Omental fat pad (tissue), 4 donors: ENCODE results near the gene VAV2. TPM values are rescaled to one million over a fixed set of nuclear protein-coding genes. Genes with fewer than 3 reads are reported as not detected.

ENCODE experiments used
- ATAC-seq: fragments of 150-250 bp; one replicate; pipeline ENCODE4 v1.9.1; 2016; ENCODE audit warnings: mild to moderate bottlenecking, moderate library complexity; ENCODE audit not compliant: low FRiP score
- DNase-seq: peaks from one replicate; pipeline ENCODE4 v3.0.0-alpha.2; 2019; ENCODE audit warnings: low spot score
- total RNA-seq, 4 donors: library from RNA; depleted of rRNA; stranded (reverse); fragments of >200 nt; gene quantifications; one replicate each; pipeline ENCODE4 v1.1.0, GENCODE V29; 2016
- TF ChIP-seq, protein P1 (sequence below), 3 donors: fragments of 450-650 bp; IDR thresholded peaks; one replicate each; pipeline ENCODE4 v1.5.1; 2016 to 2017; ENCODE audit warnings: antibody characterized with exemption in 3 of 3, mild to moderate bottlenecking in 3 of 3, moderate library complexity in 2 of 3

Gene VAV2
- total RNA-seq, 4 donors from 2014 or later, result 4.0 to 10.9 (median 6.2) TPM

DNA sequence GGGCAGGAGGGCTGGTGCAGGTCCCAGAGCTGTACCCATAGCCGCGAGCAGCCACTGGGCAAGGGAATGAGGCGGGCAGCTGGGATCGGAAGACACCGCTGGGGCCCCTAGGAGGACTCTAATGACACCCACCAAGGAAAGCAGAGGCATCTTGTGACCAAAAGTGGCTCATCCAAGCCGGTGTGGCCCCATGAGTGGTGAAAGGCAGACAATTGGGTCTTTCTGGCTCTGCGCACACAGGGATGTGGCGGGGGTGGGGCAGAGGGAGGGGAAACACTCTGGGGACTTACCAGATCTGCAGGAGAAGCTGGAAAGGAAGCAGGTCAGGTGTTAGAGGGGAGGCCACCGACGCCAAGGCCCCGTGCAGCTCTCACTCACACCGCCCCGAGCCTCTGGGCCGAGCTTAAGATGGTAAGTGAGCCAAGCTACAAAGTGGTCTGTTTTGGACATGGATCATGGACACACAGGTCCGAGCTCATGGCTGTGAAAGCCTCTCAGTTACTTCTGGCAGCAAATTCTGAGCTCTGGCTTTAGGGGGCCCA, 211.6 kb downstream of the VAV2 start:
- TF ChIP-seq, protein P1, sequence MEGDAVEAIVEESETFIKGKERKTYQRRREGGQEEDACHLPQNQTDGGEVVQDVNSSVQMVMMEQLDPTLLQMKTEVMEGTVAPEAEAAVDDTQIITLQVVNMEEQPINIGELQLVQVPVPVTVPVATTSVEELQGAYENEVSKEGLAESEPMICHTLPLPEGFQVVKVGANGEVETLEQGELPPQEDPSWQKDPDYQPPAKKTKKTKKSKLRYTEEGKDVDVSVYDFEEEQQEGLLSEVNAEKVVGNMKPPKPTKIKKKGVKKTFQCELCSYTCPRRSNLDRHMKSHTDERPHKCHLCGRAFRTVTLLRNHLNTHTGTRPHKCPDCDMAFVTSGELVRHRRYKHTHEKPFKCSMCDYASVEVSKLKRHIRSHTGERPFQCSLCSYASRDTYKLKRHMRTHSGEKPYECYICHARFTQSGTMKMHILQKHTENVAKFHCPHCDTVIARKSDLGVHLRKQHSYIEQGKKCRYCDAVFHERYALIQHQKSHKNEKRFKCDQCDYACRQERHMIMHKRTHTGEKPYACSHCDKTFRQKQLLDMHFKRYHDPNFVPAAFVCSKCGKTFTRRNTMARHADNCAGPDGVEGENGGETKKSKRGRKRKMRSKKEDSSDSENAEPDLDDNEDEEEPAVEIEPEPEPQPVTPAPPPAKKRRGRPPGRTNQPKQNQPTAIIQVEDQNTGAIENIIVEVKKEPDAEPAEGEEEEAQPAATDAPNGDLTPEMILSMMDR (IDR thresholded peaks at IDR 0.05), result no peak
- DNase-seq (no peak), ATAC-seq (no peak)

DNA sequence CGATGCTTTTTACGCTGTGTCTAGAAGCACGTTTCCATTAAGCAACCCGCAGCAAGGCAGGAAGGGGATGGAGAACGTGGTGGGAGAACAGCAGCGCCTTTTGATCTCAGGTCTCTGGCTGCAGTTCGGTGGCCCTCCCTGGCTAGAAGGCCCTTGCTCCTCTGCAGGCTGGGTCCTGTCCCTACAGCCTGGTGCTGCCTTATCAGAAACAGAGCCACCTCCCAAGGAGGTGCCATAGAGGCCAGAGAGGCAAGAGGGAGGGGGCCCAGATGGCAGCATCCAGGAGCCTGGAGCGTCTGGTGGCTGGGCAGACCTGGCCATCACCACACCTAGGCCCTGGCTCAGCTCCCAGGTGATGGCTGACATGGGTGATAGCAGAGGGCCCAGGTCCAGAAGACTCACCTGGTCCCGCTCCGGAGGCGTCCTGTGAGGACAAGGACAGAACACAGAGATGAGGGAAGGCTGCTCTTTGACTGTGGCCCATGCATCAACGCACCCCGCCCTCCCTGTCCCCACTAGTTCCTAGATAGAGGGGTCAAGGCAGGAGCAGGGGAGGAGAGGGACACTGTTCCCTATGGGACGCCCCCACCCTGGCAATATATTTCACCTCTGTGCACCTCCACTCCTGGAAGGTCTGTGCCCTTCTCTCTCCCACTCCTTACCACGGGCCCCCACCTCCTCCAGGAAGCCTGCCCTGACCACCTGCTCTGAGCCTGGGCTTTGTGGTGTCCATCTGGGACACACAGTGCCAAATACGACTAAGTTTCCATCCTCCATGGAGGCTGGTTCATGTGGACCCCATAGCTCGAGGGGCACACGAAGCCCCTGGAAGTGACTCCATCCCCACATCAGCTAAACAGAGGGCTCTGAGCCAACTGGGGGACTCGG, 212.4 kb downstream of the VAV2 start:
- TF ChIP-seq, protein P1 (IDR thresholded peaks at IDR 0.05), result no peak
- ATAC-seq, result no peak
- DNase-seq, result no peak

DNA sequence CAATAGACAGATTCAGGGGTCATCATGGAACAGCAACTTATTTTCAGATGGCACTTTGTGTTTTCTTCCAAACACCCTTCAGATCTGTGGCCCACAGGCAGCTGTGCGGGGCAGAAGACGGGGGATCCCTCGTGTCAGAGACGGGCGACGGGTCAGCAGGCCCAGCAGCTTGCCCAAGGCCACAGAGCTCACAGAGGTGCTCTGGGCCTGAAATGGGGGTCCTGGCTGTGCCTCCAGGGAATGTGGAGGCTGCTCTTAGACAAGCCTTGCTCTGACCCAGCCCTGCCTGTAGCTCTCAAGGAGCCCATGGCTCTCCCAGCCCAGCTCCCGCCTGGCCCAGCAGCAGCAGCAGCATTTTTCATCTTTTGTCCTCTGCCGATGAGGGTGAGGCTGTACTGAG, 213.0 kb downstream of the VAV2 start:
- ATAC-seq, result no peak

DNA sequence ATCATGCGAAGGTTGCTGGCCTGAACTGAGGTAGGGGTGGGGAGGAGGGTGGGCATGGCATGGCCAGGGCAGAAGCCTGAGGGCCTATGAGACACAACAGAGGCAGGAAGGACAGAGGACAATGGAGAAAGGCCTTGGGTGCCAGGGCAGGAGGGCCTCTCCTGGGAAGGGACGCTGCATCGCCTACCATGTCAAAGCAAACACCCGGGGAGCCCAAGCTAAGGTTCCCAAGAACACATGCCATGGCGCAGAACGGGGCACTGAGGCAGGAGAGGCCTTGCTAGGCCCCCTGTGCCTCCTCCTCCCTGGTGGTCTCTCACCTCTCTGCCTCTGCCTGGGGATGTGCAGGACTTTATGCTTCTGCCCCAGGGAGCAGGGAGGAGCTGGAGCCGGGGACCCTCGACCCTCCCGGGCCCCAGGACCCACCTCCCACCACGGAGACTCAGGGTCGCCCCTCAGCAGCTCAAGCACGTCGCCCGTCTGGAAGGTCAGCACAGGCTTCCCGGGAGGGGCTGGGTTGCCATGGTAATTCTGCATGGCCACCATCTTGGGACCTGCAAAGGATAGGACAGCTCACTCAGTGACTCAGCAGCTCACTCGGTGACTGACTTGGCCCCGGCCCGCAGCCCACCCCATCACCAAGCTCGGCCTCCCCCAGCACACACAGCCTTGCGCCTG, 213.6 kb downstream of the VAV2 start:
- DNase-seq, result no peak
- TF ChIP-seq, protein P1 (IDR thresholded peaks at IDR 0.05), result no peak
- no peak for ATAC-seq

More for the DNA sequence above, 213.0 kb downstream of the VAV2 start:
- TF ChIP-seq, protein P1 (IDR thresholded peaks at IDR 0.05), result no peak
- no peak for DNase-seq

DNA sequence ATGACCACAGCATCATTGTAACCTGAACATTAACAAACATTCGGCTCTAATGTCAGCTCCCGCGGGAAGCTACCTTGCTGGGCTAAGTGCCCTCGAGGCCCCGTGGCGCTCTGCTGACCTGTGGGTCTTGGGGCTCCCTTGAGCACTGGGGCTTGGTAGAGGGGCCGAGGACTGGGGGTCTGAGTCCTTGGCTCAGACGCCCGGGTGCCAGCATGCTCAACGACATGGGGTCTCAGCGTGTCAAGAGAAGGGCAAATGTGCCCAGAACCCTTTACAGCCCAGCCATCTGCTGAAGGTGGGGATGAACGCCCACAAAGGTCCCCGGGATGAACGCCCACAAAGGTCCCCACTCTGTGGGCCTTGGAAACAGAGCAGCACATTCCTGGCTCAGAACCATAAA, 214.3 kb downstream of the VAV2 start:
- TF ChIP-seq, protein P1 (IDR thresholded peaks at IDR 0.05), result no peak
- no peak for ATAC-seq

DNA sequence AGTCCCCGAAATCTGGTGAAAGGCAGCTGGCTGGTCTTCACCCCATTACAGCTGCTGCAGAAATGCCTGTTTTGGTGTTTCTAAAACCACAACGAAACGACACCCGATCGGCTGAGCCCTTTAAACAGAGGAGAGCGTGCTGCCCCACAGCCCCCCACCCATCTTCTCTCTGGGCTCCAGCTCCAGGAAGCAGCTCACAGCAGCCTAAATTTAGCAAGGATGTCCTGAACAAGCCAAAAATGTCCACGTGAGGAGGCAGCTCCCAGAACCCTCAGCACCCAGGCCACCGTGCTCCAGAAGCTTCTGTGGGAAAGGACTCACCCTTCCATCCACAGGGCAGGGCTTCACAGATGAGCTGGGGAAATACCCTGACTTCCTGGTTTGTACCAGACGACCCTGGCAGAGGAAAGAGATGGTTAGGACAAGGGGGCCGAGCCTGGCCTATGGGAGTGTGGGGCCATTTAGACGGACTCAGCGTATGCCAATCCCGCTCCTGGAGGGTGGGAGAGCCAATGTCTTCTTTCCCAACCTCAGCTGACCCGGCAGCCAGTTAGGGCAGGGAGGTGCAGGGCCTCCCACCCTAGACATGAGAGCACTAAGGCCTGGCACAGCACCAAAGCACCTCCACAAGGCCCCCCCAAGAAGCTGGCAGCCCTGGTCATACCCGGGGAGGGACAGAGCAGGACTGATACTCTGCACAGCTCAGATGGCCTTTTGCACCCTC, 214.9 kb downstream of the VAV2 start:
- ATAC-seq (no peak), DNase-seq (no peak)
- TF ChIP-seq, protein P1 (IDR thresholded peaks at IDR 0.05), result no peak

More for the DNA sequence above, 214.3 kb downstream of the VAV2 start:
- DNase-seq, result no peak
